ENCODE results near the gene CRIP2.

CRIP2 gene

DNA sequence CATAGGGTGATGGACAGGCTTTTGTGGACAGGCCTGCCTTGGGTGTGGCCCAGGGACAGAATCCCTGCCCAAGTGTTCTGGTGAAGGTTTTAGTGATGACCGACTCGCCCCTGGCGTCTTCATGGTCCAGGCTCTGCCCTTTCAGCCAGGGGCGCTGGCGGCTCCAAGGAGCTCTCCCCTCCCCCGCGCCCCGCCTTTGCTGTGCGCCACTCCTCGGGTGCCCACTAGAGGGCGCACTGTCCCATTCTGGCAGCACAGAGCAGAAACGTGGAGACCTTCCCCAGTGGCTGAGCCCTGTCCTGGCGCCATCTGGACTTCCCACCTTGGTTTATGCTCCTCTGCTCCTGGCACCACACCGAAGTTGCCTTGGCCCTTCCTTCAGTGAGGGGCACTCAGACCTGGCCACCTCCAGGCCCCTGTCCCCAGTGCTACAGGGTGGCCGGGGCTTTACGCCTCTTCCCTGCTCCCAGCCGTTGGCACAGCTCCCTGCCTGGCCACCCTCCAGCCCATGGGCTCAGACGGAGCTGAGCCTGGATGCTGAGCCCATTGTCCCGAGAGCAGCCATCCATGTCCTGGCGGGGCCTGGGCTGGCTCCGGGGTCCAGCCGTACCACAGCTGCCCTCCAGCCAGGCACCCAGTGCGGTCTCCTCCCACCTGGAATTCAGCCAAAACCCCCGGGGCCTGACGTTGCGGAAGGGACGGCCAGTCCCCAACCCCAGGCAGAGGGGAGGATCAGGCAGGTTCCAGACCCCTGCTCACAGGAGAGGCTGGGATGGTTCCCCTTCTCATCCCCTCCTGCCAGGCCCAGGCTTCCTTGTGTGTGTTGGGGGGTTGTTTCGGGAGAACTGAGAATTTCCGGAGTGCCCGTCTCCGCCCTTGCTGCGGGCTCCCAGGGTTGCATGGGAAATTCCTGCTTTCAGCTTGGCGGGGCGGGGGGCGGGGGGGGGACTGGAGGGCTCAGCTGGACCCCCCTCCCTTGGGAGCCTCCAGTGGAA is 6.5 kb downstream of the CRIP2 start:
- Histone ChIP-seq H3K36me3 (ENCODE audit: control insufficient read depth in 1 of 2, insufficient read depth in 2 of 2, low read length in 2 of 2) (peaks cover 0 to 12% of the 10 kb centered on the region in 2 donors), H3K27me3 (ENCODE audit: low read depth, low read length) (peaks cover 17% of the 10 kb centered on the region), H3K27ac (ENCODE audit: low read length) (peak overlapping the region; percentile 92), H3K4me3 (ENCODE audit: low read depth in 1 of 2, low read length in 2 of 2) (peak overlapping the region; percentile 57 to 72), H3K4me1 (ENCODE audit: control insufficient read depth in 1 of 2, insufficient read depth in 2 of 2, low read length in 2 of 2) (peaks cover 10 to 79% of the 10 kb centered on the region in 2 donors), H3K9me3 (ENCODE audit: control insufficient read depth in 1 of 2, low read length in 2 of 2) (no peaks in the 10 kb centered on the region)

GRCh38 chr14:105481886-105482457 is 7.4 kb downstream of the CRIP2 start:
- Histone ChIP-seq H3K27ac (ENCODE audit: low read length) (peak overlapping the region; percentile 86), H3K9me3 (ENCODE audit: control insufficient read depth in 1 of 2, low read length in 2 of 2) (no peaks in the 10 kb centered on the region), H3K27me3 (ENCODE audit: low read depth, low read length) (peaks cover 8% of the 10 kb centered on the region), H3K4me1 (ENCODE audit: control insufficient read depth in 1 of 2, insufficient read depth in 2 of 2, low read length in 2 of 2) (peaks cover 10 to 79% of the 10 kb centered on the region in 2 donors), H3K36me3 (ENCODE audit: control insufficient read depth in 1 of 2, insufficient read depth in 2 of 2, low read length in 2 of 2) (peaks cover 0 to 12% of the 10 kb centered on the region in 2 donors), H3K4me3 (ENCODE audit: low read depth in 1 of 2, low read length in 2 of 2) (peak overlapping the region; percentile 16 to 72)

DNA sequence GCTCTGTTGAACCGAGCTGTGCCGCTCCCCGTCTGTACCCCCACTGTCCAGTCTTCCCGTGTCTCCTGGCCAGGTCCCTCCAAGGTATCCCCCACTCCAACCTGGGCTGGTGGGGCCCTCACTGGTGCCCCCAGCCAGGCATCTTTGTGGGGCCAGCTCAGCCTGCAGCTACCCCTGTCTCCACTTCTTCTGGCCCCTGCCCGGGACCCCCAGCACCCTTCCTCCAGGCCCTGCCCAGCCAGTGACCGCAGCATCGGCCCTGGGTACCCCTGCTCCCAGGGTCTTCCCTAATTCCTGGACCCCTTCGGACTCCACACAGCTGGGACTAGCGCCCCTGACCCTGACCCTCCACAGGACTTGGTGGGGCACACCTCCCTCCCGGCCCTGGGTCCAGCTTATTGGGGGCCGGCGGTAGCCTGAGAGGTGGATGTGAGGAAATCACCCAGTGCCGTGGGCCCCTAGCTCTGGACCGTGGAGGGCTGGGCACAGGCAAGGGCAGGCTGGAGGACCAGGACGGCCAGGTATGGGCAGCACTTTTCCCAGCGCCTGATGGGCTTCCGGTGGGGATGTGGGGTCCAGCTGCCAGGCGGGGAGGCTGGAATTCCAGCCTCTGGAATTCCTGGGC is 8.0 kb downstream of the CRIP2 start:
- Histone ChIP-seq H3K36me3 (ENCODE audit: control insufficient read depth in 1 of 2, insufficient read depth in 2 of 2, low read length in 2 of 2) (peaks cover 0 to 12% of the 10 kb centered on the region in 2 donors), H3K9me3 (ENCODE audit: control insufficient read depth in 1 of 2, low read length in 2 of 2) (no peaks in the 10 kb centered on the region), H3K27me3 (ENCODE audit: low read depth, low read length) (peaks cover 5% of the 10 kb centered on the region), H3K27ac (ENCODE audit: low read length) (peak overlapping the region; percentile 86), H3K4me1 (ENCODE audit: control insufficient read depth in 1 of 2, insufficient read depth in 2 of 2, low read length in 2 of 2) (peaks cover 10 to 74% of the 10 kb centered on the region in 2 donors), H3K4me3 (ENCODE audit: low read depth in 1 of 2, low read length in 2 of 2) (peak overlapping the region; percentile 16 to 72)

DNA sequence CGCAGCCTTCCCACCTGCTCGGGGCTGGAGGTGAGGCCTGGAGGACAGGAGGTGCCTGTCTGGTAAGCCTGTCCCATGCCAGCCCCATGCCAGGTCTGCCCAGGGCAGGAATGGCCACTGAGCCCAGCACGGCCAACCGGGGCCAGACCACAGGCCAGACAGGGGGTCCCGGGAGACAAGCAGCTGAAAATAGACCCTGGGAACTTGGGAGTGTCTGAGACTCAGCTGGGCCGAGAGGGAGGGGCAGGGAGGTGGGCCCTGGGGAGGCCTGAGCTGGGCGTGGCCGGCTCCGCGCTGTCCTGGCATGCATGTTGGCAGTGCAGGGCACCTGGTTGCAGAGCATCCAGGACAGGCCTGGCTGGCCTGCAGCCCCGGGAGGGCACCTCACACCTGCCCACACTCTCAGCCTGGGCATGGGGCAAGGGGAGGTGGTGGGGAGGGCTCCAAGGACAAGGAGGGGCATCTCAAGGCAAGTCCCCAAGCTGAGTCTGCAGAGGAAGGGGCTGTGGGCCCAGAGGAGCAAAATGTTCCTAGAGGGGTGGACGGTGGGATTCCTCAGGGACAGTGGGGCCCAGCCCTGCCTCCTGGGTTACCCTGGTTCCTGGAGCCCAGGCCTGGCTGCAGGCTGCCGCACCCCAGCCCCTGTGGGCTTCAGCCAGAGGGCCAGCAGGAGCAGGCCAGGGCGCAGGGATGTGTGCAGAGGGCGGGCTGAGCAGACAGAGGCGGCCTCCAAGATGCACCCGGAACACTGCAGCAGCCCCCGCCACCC is 8.9 kb downstream of the CRIP2 start:
- Histone ChIP-seq H3K4me1 (ENCODE audit: control insufficient read depth in 1 of 2, insufficient read depth in 2 of 2, low read length in 2 of 2) (peaks cover 10 to 81% of the 10 kb centered on the region in 2 donors), H3K27ac (ENCODE audit: low read length) (no peak overlapping the region), H3K9me3 (ENCODE audit: control insufficient read depth in 1 of 2, low read length in 2 of 2) (no peaks in the 10 kb centered on the region), H3K4me3 (ENCODE audit: low read depth in 1 of 2, low read length in 2 of 2) (peak overlapping the region in 1 of 2 donors; percentile 72), H3K36me3 (ENCODE audit: control insufficient read depth in 1 of 2, insufficient read depth in 2 of 2, low read length in 2 of 2) (peaks cover 0 to 8% of the 10 kb centered on the region in 2 donors), H3K27me3 (ENCODE audit: low read depth, low read length) (peaks cover 5% of the 10 kb centered on the region)

GRCh38 chr14:105484069-105484996 is 9.7 kb downstream of the CRIP2 start:
- H3K9me3 ChIP-seq (ENCODE audit: control insufficient read depth in 1 of 2, low read length in 2 of 2): no peaks in the 10 kb centered on the region
- peaks cover 10 to 90% of the 10 kb centered on the region in 2 donors for H3K4me1 ChIP-seq (ENCODE audit: control insufficient read depth in 1 of 2, insufficient read depth in 2 of 2, low read length in 2 of 2)
- H3K4me3 ChIP-seq (ENCODE audit: low read depth in 1 of 2, low read length in 2 of 2): no peak overlapping the region
- H3K27ac ChIP-seq (ENCODE audit: low read length): no peak overlapping the region
- peaks cover 0 to 8% of the 10 kb centered on the region in 2 donors for H3K36me3 ChIP-seq (ENCODE audit: control insufficient read depth in 1 of 2, insufficient read depth in 2 of 2, low read length in 2 of 2)
- H3K27me3 ChIP-seq (ENCODE audit: low read depth, low read length): peaks cover 5% of the 10 kb centered on the region

- Histone ChIP-seq H3K36me3 (ENCODE audit: control insufficient read depth in 1 of 2, insufficient read depth in 2 of 2, low read length in 2 of 2) (peaks cover 0 to 8% of the 10 kb centered on the region in 2 donors), H3K4me1 (ENCODE audit: control insufficient read depth in 1 of 2, insufficient read depth in 2 of 2, low read length in 2 of 2) (peaks cover 10 to 89% of the 10 kb centered on the region in 2 donors), H3K4me3 (ENCODE audit: low read depth in 1 of 2, low read length in 2 of 2) (no peak overlapping the region), H3K27me3 (ENCODE audit: low read depth, low read length) (peaks cover under 1% of the 10 kb centered on the region), H3K9me3 (ENCODE audit: control insufficient read depth in 1 of 2, low read length in 2 of 2) (no peaks in the 10 kb centered on the region), H3K27ac (ENCODE audit: low read length) (no peak overlapping the region)
These were observed 10.4 kb downstream of the CRIP2 start for GRCh38 chr14:105484997-105485393.

GRCh38 chr14:105485739-105486162 is 11.1 kb downstream of the CRIP2 start:
- Histone ChIP-seq H3K4me3 (ENCODE audit: low read depth in 1 of 2, low read length in 2 of 2) (peak overlapping the region in 1 of 2 donors; percentile 70), H3K9me3 (ENCODE audit: control insufficient read depth in 1 of 2, low read length in 2 of 2) (no peaks in the 10 kb centered on the region), H3K27ac (ENCODE audit: low read length) (no peak overlapping the region), H3K36me3 (ENCODE audit: control insufficient read depth in 1 of 2, insufficient read depth in 2 of 2, low read length in 2 of 2) (peaks cover 0 to 8% of the 10 kb centered on the region in 2 donors), H3K4me1 (ENCODE audit: control insufficient read depth in 1 of 2, insufficient read depth in 2 of 2, low read length in 2 of 2) (peaks cover 10 to 82% of the 10 kb centered on the region in 2 donors), H3K27me3 (ENCODE audit: low read depth, low read length) (no peaks in the 10 kb centered on the region)

- peak within 1 kb of the TSS; percentile 50 to 70 for H3K4me3 ChIP-seq (ENCODE audit: low read depth in 1 of 2, low read length in 2 of 2)
- H3K4me1 ChIP-seq (ENCODE audit: control insufficient read depth in 1 of 2, insufficient read depth in 2 of 2, low read length in 2 of 2): peaks cover 10 to 76% of the 10 kb centered on the region in 2 donors
- no peaks in the 10 kb centered on the region for H3K27me3 ChIP-seq (ENCODE audit: low read depth, low read length)
- no peaks in the 10 kb centered on the region for H3K9me3 ChIP-seq (ENCODE audit: control insufficient read depth in 1 of 2, low read length in 2 of 2)
- peaks cover 0 to 4% of the 10 kb centered on the region in 2 donors for H3K36me3 ChIP-seq (ENCODE audit: control insufficient read depth in 1 of 2, insufficient read depth in 2 of 2, low read length in 2 of 2)
- no peak within 1 kb of the TSS for H3K27ac ChIP-seq (ENCODE audit: low read length)
These were observed 11.7 kb downstream of the CRIP2 start, which contains the start of gene CRIP1 for GRCh38 chr14:105486163-105486973. Gene CRIP1, plus strand, starts transcription at chr14:105486886. Its CDS starts 374 bp downstream, at chr14:105487260.

- Histone ChIP-seq H3K27me3 (ENCODE audit: low read depth, low read length) (no peaks in the 10 kb centered on the region), H3K4me3 (ENCODE audit: low read depth in 1 of 2, low read length in 2 of 2) (peak overlapping the region; percentile 50 to 70), H3K4me1 (ENCODE audit: control insufficient read depth in 1 of 2, insufficient read depth in 2 of 2, low read length in 2 of 2) (peaks cover 9 to 77% of the 10 kb centered on the region in 2 donors), H3K9me3 (ENCODE audit: control insufficient read depth in 1 of 2, low read length in 2 of 2) (no peaks in the 10 kb centered on the region), H3K36me3 (ENCODE audit: control insufficient read depth in 1 of 2, insufficient read depth in 2 of 2, low read length in 2 of 2) (no peaks in the 10 kb centered on the region), H3K27ac (ENCODE audit: low read length) (no peak overlapping the region)
These were observed 12.4 kb downstream of the CRIP2 start for GRCh38 chr14:105486974-105487448.
